Activated T-helper 1 cell treated with anti-CD3 and anti-CD28 coated beads, Interleukin-2, amount 50 U/mL, for 16 hours (primary cell): ENCODE results near the gene LMX1A.
A peak's percentile ranks its signal among the peaks of the same experiment; 100 is the strongest.

Experiments used
- DNase-seq, 2 donors: peaks; one replicate each; pipeline ENCODE4 v3.0.0-alpha.2; 2020; ENCODE audit warnings: low read depth in 1 of 2, low spot score in 1 of 2

The LMX1A gene

DNA sequence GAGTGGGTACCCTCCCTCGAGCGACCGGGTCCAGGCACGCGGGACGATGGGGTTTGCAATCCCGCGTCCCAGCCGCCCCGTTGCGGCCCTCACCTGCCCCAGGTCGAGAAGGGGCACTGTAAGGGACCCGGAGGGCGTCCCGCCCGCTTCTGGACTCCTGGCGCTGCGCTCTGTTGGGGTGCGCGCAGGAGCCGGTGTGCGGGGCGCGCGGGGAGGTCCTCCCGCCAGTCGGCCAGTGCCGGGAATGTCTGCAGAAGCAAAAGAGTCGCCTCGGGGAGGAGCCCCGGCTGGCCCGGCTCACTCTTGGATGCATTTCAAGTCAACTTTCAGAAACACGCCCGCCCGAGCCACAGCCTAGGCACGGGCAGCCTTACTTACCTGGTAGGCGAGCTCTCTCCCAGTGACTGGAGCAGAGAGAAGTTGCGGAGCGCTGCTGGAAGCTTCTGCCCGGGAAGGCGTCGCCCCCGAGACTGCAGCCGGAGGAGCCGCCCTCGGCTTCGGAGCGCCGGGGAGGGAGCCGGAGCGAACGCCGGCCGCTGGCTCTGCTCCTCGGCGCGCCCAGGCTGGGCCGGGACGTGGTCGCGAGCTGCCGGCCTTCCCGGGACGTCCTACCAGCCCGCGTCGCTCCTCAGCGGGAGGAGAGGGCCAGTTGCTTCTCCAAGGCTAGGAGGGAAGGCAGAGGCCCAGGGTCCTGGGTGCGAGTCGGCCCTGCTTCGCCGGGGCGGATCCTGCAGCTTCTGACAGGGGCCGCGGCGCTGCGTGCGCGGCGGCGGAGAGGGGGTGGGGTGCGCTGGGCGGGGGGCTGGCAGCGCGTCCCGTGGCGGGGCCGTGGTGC is at the start of gene LMX1A:
Gene LMX1A, minus strand, starts transcription at position 739 of the 835 bp plus-strand sequence. CDS start 1,156 bp downstream, outside the sequence.
- DNase-seq: no peak

GRCh38 chr1:165403835-165404482 is 47.4 kb upstream of the LMX1A start:
- DNase-seq: no peak

- no peak for DNase-seq
These were observed 46.1 kb upstream of the LMX1A start for GRCh38 chr1:165402517-165403111.

GRCh38 chr1:165397944-165398343 is 41.4 kb upstream of the LMX1A start:
- DNase-seq: no peak

- no peak for DNase-seq
These were observed 39.4 kb upstream of the LMX1A start for GRCh38 chr1:165395901-165396300.

DNA sequence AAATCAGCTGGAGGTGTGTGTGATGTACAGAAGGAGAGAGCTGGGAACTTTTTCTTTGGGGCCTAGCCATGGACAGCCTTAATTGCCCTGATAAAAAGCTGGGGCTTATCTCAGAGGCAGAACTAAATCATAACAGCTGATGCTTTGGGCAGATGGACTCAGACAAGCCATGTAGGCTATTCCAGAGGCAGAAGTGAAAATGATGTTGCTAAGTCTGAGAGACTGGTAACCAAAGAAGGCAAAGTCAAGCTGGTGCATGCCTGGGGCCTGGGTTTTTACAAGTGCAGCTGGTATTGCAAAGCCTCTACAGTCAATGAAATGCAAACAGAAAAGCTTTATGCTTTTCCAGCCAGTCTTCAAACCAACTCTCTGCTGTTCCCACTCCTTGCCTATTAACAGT is 39.0 kb upstream of the LMX1A start:
- no peak for DNase-seq

- peak; percentile 81 to 84 for DNase-seq
These were observed 36.4 kb upstream of the LMX1A start for GRCh38 chr1:165392634-165393571.

- no peak for DNase-seq
These were observed 33.1 kb upstream of the LMX1A start for GRCh38 chr1:165389609-165390008.

GRCh38 chr1:165387961-165388360 is 31.4 kb upstream of the LMX1A start:
- no peak for DNase-seq

- DNase-seq: no peak
These were observed 31.0 kb upstream of the LMX1A start for GRCh38 chr1:165387505-165387904.

DNA sequence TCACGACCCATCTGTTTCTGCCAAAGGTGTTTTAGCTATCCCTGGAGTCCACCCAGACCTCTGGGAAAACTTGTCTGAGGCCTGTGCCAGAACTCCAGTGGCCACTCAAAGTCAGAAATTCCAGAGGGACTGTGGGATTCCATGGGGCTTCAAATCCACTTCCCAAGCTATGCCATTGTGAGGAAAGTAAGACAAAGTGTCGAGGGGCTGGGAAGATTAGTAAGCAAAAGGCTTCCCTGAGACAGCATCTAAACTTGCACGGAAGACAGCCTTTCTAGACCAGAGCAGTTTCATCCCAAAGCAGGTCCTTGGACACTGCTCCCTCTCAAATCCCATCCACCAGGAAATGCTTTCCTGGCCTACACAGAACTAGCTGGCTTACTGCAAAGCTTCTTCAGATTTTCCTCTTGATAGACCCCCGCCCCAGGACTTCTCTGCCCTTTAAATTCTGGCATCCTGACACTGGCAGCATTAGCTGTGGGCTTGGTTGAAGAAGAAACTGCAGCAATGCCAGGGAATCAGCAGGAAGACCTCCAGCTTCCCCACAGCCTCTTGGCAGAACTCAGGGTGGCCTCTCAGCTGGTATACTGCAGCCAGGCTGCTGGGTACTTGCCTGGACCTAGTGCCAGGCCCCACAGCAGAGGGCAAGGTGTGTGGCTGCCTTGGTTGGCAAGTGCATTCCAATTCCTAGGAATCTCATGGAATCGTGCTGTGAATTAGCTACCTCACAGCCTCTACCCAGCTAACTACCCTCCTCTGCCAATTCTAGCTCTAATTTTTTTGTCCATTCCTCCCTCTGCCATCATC is 27.3 kb upstream of the LMX1A start:
- DNase-seq: no peak

- no peak for DNase-seq
These were observed 26.6 kb upstream of the LMX1A start for GRCh38 chr1:165383067-165383466.

GRCh38 chr1:165381745-165382505 is 25.4 kb upstream of the LMX1A start:
- DNase-seq: no peak

- no peak for DNase-seq
These were observed 20.3 kb upstream of the LMX1A start for GRCh38 chr1:165376811-165377311.

GRCh38 chr1:165376041-165376810 is 19.7 kb upstream of the LMX1A start:
- DNase-seq: no peak

- no peak for DNase-seq
These were observed 19.1 kb upstream of the LMX1A start for GRCh38 chr1:165375623-165376022.

DNA sequence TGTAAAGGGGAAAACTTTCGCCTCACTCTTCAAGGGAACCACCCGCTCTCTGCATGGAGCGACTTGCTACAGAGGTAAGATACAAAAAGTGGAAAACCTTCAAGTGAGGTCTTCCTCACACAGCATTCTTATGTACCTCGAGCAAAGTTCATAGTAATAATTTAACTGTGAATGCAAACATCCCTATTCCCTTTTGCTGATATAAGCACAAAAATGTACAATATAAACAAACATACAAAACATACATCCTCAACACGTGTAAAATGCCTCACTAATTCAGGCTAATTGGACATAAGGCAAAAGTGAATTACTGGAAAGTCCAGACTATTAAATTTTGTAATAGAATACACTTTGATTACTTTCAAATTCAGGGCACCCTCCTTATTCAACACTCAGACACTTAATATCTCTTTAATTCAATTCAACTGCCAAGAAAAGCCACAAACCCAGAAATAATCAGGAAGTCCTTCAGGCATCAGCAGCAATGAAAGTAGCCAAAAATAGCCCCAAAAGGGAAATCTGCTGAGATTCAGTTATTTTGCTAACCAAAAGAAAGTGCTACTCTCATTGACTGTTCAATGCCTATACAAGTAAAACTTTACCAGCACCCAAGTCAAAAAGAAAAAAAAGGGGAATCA is 15.2 kb upstream of the LMX1A start:
- no peak for DNase-seq

GRCh38 chr1:165369255-165369848 is 12.8 kb upstream of the LMX1A start:
- peak in 1 of 2 donors; percentile 19 for DNase-seq
